HG02870 (cell line): ENCODE data around the gene PTK6.

ENCODE experiments used
- ATAC-seq: cut with Tn5 transposase; IDR thresholded peaks from one replicate; pipeline ENCODE4 v1.9.1; 2021; ENCODE audit warnings: mild to moderate bottlenecking, moderate library complexity; ENCODE audit not compliant: unreplicated experiment

The PTK6 gene

GRCh38 chr20:63545814-63546213 is 8.6 kb upstream of the PTK6 start:
- no peak for ATAC-seq

- no peak for ATAC-seq
These were observed 7.9 kb upstream of the PTK6 start for GRCh38 chr20:63544958-63545516.

GRCh38 chr20:63544241-63544957 is 7.2 kb upstream of the PTK6 start:
- ATAC-seq = no peak

DNA sequence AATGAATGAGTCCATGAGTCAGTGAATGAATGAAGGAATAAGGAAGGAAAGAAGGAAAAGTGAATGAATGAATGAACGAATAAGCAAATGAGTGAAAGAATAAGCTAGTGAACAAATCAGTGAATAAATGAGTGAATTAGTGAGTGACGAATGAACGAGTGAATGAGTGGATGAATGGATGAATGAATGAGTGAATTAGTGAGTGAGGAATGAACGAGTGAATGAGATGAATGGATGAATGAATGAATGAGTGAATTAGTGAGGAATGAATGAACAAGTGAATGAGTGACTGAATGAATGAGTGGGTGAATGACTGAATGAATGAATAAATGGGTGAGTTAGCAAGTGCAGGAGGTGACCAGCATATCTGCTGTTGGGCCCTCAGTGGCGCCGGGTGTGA is 6.6 kb upstream of the PTK6 start:
- no peak for ATAC-seq

GRCh38 chr20:63543131-63543530 is 6.0 kb upstream of the PTK6 start:
- no peak for ATAC-seq

DNA sequence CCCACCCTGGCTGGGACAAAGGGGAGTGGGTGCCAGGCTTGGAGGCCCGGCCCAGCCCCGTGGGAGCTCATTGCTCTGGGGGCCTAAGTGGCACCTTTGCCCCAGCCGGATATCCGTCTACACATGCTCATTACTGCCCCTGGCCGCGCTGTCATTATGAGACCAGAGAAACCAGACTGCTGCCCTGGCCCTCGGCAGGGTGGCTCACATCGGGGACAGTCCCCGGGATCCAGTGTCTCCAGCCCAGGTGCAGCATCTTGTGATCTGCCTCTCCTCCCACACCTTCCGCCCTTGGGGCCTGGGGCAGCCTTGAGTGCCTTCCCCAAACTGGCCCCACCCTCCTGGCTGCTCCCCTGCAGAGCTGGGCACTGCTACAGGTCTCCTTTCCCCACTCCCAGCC is 5.5 kb upstream of the PTK6 start:
- no peak for ATAC-seq

GRCh38 chr20:63542031-63542559 is 4.9 kb upstream of the PTK6 start:
- ATAC-seq = no peak

GRCh38 chr20:63541371-63541770 is 4.2 kb upstream of the PTK6 start:
- ATAC-seq = no peak

GRCh38 chr20:63540417-63541186 is 3.4 kb upstream of the PTK6 start:
- ATAC-seq = no peak

GRCh38 chr20:63539441-63540370 is 2.5 kb upstream of the PTK6 start:
- no peak for ATAC-seq

DNA sequence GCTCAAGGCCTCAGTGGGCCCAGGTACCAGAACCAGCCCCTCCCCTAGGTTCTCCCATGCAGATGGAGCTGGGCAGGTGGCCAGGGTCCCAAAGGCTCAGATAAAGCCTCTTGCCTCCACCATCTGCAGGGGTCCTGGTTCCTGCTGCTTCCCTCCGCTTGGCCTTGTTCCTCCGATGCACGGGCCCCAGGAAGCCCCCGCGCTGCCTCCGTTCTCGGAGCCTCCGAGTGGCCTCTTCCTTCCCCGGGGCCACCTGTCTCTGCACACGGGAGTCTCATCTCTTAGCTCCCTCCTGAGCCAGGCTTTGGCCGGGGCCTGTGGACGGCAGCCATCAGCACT is 1.9 kb upstream of the PTK6 start:
- no peak for ATAC-seq

GRCh38 chr20:63538204-63539091 is 1.3 kb upstream of the PTK6 start:
- no peak for ATAC-seq

DNA sequence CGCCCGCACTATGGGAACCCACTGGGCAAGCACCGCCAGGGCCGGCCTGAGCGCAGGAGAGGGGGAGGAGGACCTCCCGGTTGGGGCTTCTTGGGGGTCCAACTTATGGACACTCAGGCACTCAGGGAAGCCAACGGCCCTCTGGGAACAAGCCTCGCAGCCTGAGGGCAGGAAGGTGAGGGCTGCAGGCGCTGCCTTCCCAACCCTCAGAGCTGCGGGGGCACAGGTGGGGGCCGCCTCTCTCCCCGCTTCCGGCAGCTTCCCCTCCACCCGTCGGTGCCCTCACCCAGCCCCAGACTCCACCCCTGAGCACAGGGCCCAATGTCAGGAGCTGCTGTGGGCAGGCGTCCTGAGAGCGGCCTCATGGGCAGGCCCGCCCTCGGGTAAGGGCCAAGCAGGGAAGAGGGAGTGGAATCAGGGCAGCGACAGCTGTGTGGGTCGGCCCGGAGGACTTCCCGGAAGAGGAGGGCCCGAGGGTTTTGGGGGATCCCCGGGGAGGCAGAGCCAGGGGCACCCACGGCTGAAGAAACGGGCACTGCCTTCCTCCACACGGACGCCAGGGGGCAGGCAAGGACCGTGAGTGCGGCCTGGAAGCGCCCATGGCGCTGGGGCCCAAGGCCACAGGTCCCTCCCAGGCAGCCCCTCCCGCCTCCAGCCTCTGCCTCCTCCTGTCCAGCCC is 488 bp upstream of the PTK6 start:
- peak; percentile 67 for ATAC-seq

- ATAC-seq = no peak
These were observed 767 bp downstream of the PTK6 start for GRCh38 chr20:63536241-63536977.

DNA sequence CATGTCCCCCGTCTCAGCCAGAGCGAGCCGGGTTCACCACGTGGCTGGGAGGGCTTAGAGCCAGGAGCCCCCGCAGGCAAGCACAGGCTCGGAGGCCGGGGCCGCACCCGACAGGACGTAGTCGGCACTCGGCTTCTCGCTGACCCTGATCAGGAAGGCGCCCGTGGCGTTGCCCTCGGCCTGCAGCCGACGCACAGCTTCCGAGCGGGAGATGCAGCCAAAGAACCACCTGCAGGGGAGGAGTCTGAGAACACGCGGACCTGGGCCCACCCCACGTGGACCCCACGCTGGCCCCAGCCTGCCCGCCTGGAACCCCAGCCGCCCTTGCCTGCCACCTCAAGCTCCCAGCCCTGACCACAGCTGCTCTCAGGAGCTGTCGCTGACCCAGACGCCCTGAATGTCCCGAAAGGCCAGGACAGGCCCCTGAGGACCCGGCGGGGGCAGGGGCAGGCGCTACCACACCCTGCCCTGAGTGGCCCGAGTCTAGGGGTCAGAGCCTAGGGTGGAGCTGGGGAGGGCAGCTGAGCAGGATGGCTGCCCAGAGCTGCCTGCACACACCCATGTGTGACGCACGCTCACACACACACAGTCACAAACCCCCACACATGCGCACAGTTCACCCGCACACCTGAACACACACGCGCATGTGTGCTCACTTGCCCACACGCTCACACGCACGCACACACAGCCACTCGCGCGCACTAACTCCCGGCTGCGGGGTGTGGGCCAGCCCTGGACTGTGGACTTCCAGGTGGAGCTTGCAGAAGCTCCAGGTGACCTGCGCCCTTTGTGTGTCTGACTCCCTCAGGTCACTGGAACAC is 2.1 kb downstream of the PTK6 start:
- ATAC-seq = no peak

GRCh38 chr20:63534427-63534830 is 2.7 kb downstream of the PTK6 start:
- ATAC-seq = no peak

DNA sequence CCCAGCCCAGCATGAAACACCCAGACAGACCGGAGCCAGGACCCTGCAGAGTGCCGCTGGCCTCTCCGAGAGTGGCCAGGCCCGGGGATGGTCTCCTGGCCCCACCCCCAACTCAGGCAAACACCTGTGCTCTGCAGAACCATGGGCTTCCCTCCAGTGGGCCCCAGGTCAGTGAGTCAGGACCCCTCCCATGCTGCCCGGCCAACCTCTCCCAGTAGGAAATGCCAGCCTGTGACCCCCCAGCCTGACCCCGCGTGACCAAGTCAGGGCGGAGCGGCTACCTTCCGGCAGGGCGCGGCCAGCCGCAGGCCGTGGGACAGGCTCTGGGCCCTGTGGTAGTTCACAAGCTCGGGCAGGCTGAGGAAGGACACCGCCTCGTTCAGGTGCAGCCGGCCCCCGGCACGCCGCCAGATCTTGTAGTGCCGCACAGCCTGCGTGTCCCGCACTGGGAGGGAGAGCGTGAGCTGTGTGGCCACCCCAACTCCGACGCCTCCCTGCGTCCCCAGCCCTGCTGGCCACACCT is 3.2 kb downstream of the PTK6 start:
- ATAC-seq = no peak

DNA sequence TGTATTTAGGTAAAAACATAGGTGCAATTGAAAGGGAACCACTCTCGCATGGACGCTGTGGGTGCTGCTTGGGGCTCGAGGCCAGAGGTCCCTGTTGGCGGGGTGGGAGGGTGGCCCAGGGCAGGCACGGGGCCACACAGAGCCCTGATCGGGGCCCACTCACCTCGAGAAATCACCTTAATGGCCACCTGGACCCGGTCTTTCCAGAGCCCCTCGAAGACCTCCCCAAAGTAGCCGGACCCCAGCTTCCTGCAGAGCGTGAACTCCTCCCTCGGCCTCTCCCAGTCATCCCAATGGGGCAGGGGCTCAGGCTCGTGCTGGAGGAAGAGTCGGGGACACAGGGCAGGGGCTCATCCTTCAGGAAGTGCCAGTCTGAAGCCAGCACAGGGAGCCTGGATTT is 3.8 kb downstream of the PTK6 start:
- no peak for ATAC-seq
